ENCODE measurements around the gene RAC3. TPM values are rescaled to one million over a fixed set of nuclear protein-coding genes. Genes with fewer than 3 reads are reported as not detected.

Gene RAC3
- total RNA-seq, 1 experiment from 2014 or later: 120 TPM

- H3K9me3 ChIP-seq (ENCODE audit: control insufficient read depth in 1 of 2, insufficient read depth in 1 of 2, low read depth in 1 of 2, low read length in 2 of 2): no peaks in the 10 kb centered on the region
- no peak for TF ChIP-seq CBX3 (IDR thresholded peaks at IDR 0.05; ENCODE audit: low read depth)
- no peak for TF ChIP-seq FOSL1 (IDR thresholded peaks at IDR 0.05; ENCODE audit: low read depth)
- TF ChIP-seq ZFX (IDR thresholded peaks at IDR 0.05): no peak
- H3K79me2 ChIP-seq (ENCODE audit: insufficient read depth, low read length): no peaks in the 10 kb centered on the region
- BruUV-seq (replicated peaks): no TSS peak
- no peaks in the 10 kb centered on the region for H4K20me1 ChIP-seq (ENCODE audit: insufficient read depth)
- H3K4me3 ChIP-seq (replicated peaks in 1 of 2; ENCODE audit: low read depth in 1 of 2, low read length in 2 of 2): no peak overlapping the region
- no peaks in the 10 kb centered on the region; a peak in 1 of 4 replicates for H3K36me3 ChIP-seq (ENCODE audit: control insufficient read depth in 1 of 2, insufficient read depth in 2 of 2, low read length in 2 of 2)
- no peak for ATAC-seq
- H3K4me1 ChIP-seq (ENCODE audit: control insufficient read depth in 1 of 2, insufficient read depth in 2 of 2, low read length in 2 of 2): peaks cover 32 to 42% of the 10 kb centered on the region in 2 experiments
- RAD21 ChIA-PET (ENCODE audit: low non-redundant PET in 1 of 2, low total read pairs in 2 of 2, uncharacterized antibody in 2 of 2, unreplicated experiment in 2 of 2): interaction anchor here in 1 of 2 experiments (0.7 kb wide), 1 partner anchor 19 kb away, joined by 3 read pairs; no protein-coding TSS in a partner anchor
- intact Hi-C loops (cut with micrococcal nuclease): no loop called here
- H3K9me2 ChIP-seq (ENCODE audit: insufficient read depth): no peaks in the 10 kb centered on the region
- POLR2A ChIA-PET: no interaction called here
- H3K4me2 ChIP-seq (ENCODE audit: low read length): no peak overlapping the region
- no peak for DNase-seq (ENCODE audit: low read depth, low spot score)
- CTCF ChIA-PET: no interaction called here
- no peaks in the 10 kb centered on the region for H3K27me3 ChIP-seq (ENCODE audit: insufficient read depth, low read length)
- no peak overlapping the region; the same call in 1 of the 2 replicates for H3K27ac ChIP-seq (ENCODE audit: low read depth, low read length)
- H3K9ac ChIP-seq (ENCODE audit: low read length): no peak overlapping the region
- no peak overlapping the region for H2AFZ ChIP-seq (ENCODE audit: low read depth, low read length, poor library complexity, severe bottlenecking)
Measured at GRCh38 chr17:81998691-81999438, 32.6 kb upstream of the RAC3 start.

DNA sequence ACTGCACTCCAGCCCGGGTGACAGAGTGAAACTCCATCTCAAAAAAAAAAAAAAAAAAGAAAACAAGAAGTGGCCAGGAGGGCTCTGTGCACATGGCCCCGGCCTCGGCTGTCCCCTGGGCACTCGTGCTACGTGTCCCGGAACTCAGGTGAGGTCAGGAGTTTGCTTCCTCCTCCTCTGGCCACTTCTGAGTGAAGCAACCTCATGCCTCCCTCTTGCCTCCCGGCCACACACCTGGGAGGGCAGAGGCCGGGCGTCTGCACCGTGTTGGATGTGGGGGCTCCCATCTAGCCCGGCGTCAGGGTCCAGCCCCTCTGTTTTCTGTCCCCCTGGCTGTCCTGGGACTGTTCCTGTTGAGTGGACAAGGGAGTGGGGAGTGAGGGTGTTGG is 31.9 kb upstream of the RAC3 start:
- POLR2A ChIA-PET: no interaction called here

More for the DNA sequence above, 31.9 kb upstream of the RAC3 start:
- H3K4me2 ChIP-seq (ENCODE audit: low read length): no peak overlapping the region
- BruUV-seq (replicated peaks): no TSS peak
- peaks cover 39 to 49% of the 10 kb centered on the region in 2 experiments for H3K4me1 ChIP-seq (ENCODE audit: control insufficient read depth in 1 of 2, insufficient read depth in 2 of 2, low read length in 2 of 2)
- no peak for TF ChIP-seq CBX3 (IDR thresholded peaks at IDR 0.05; ENCODE audit: low read depth)
- no peak for TF ChIP-seq ZBTB33 (IDR thresholded peaks at IDR 0.05; ENCODE audit: extremely low read depth, insufficient replicate concordance, low read length)
- TF ChIP-seq EZH2phosphoT487 (IDR thresholded peaks at IDR 0.05; ENCODE audit: borderline replicate concordance): no peak
- no peak for TF ChIP-seq CEBPB (IDR thresholded peaks at IDR 0.05; ENCODE audit: low read depth)
- no peaks in the 10 kb centered on the region for H3K9me2 ChIP-seq (ENCODE audit: insufficient read depth)
- no peak overlapping the region for H2AFZ ChIP-seq (ENCODE audit: low read depth, low read length, poor library complexity, severe bottlenecking)
- no peak overlapping the region for H3K9ac ChIP-seq (ENCODE audit: low read length)
- no peak overlapping the region for H3K4me3 ChIP-seq (replicated peaks in 1 of 2; ENCODE audit: low read depth in 1 of 2, low read length in 2 of 2)
- ATAC-seq: no peak
- no peaks in the 10 kb centered on the region; a peak in 1 of 4 replicates for H3K36me3 ChIP-seq (ENCODE audit: control insufficient read depth in 1 of 2, insufficient read depth in 2 of 2, low read length in 2 of 2)
- ChIA-PET CTCF (no interaction called here), RAD21 (ENCODE audit: low non-redundant PET in 1 of 2, low total read pairs in 2 of 2, uncharacterized antibody in 2 of 2, unreplicated experiment in 2 of 2) (interaction anchor here in 1 of 2 experiments (0.7 kb wide), 1 partner anchor 20 kb away, joined by 3 read pairs; no protein-coding TSS in a partner anchor)
- no peak for DNase-seq (ENCODE audit: low read depth, low spot score)
- H3K79me2 ChIP-seq (ENCODE audit: insufficient read depth, low read length): no peaks in the 10 kb centered on the region
- H3K27me3 ChIP-seq (ENCODE audit: insufficient read depth, low read length): no peaks in the 10 kb centered on the region
- no peak overlapping the region for H3K27ac ChIP-seq (ENCODE audit: low read depth, low read length)
- intact Hi-C loops (cut with micrococcal nuclease): no loop called here
- no peaks in the 10 kb centered on the region for H4K20me1 ChIP-seq (ENCODE audit: insufficient read depth)
- no peaks in the 10 kb centered on the region for H3K9me3 ChIP-seq (ENCODE audit: control insufficient read depth in 1 of 2, insufficient read depth in 1 of 2, low read depth in 1 of 2, low read length in 2 of 2)
